ENCODE measurements around the gene OBP2A. TPM values are rescaled to one million over a fixed set of nuclear protein-coding genes. Genes with fewer than 3 reads are reported as not detected.
"Not testable (repeated sequence)": the region's sequence is repeated elsewhere in the genome, so short reads cannot be mapped to it uniquely, and the experiment has no call there.

The OBP2A gene
- total and polyA plus RNA-seq, 2 of the 8 experiments (the other 6 are each of a cell fraction or from before 2014, with no cell fraction given) = not detected

DNA sequence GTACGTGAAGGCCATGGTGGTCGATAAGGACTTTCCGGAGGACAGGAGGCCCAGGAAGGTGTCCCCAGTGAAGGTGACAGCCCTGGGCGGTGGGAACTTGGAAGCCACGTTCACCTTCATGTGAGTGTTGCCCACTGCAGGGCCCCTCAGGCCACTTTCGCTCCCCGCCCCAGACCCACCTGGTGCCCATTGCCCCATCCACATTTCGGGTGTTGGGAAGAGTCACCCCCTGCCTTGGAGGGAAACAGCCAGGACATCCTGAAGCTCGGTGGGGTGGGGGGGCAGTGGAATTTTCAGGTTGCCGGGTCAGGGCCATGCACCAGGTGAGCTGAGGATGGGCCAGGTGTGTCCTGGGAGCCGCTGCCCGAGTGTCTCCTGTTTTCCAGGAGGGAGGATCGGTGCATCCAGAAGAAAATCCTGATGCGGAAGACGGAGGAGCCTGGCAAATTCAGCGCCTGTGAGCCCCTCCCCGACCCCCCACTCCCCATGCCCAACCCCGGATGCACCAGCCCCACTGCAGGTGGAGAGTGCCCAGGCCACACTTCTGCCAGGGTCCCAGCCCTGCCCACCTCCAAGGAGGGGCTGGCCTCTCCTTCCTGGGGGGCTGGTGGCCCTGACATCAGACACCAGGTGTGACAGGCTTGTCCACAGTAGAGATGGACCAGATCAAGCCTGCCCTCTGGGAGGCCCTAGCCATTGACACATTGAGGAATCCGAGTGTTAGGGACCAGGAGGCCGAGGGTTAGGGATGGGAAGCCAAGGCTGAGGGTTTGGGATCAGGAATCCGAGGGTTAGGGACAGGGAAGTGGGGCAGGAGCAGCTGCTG is 1.1 kb downstream of the OBP2A start:
- H3K9me3 ChIP-seq (ENCODE audit: insufficient read depth in 2 of 2, low read depth in 1 of 2, low read length in 1 of 2); H2AFZ ChIP-seq (ENCODE audit: low read length); H4K91ac ChIP-seq (replicated peaks; ENCODE audit: insufficient read length, low read length); H3K14ac ChIP-seq (ENCODE audit: insufficient read length); H3K18ac ChIP-seq (ENCODE audit: extremely low read depth, low read length); H2BK20ac ChIP-seq (ENCODE audit: low read length); CTCF ChIA-PET (ENCODE audit: partially characterized antibody); H4K20me1 ChIP-seq (replicated peaks in 1 of 2; ENCODE audit: control insufficient read depth in 1 of 2, insufficient read depth in 2 of 2, low read length in 2 of 2); H3K4me3 ChIP-seq (ENCODE audit: extremely low read depth in 1 of 4, insufficient read depth in 2 of 4, low read depth in 3 of 4, low read length in 4 of 4); H3K36me3 ChIP-seq (ENCODE audit: control insufficient read depth in 2 of 4, insufficient read depth in 4 of 4, low read length in 3 of 4); H3K79me1 ChIP-seq (ENCODE audit: low read depth, low read length); H2BK12ac ChIP-seq (ENCODE audit: low read depth, low read length); H3K4me2 ChIP-seq (ENCODE audit: insufficient read depth in 1 of 2, low read depth in 2 of 2, low read length in 2 of 2); FAIRE-seq; H3K23ac ChIP-seq (ENCODE audit: insufficient read length); H3K27ac ChIP-seq (ENCODE audit: low read depth, low read length); POLR2A ChIA-PET (ENCODE audit: partially characterized antibody); H3K4ac ChIP-seq (replicated peaks; ENCODE audit: insufficient read length, low read depth, low read length); H4K8ac ChIP-seq (ENCODE audit: extremely low read depth, insufficient read depth, low read length); H2AK5ac ChIP-seq (ENCODE audit: low read depth, low read length); H2BK5ac ChIP-seq (ENCODE audit: low read depth, low read length); H3K23me2 ChIP-seq (ENCODE audit: low read depth, low read length); H3K9ac ChIP-seq (replicated peaks in 1 of 4; ENCODE audit: extremely low read depth in 1 of 4, low read depth in 3 of 4, low read length in 3 of 4); DNase-seq (ENCODE audit: low read depth in 1 of 2, low spot score in 2 of 2); H3K27me3 ChIP-seq (replicated peaks in 1 of 4; ENCODE audit: control insufficient read depth in 3 of 4, extremely low read depth in 1 of 4, insufficient read depth in 3 of 4, low read length in 3 of 4); H4K5ac ChIP-seq (ENCODE audit: insufficient read length, low read depth, low read length); H3K56ac ChIP-seq (replicated peaks; ENCODE audit: insufficient read length, low read depth, low read length); H2BK120ac ChIP-seq (replicated peaks; ENCODE audit: low read depth, low read length); H3K4me1 ChIP-seq (replicated peaks in 1 of 4; ENCODE audit: control insufficient read depth in 3 of 4, insufficient read depth in 4 of 4, low read length in 3 of 4); H3K79me2 ChIP-seq (ENCODE audit: control insufficient read depth in 1 of 2, insufficient read depth in 2 of 2, low read length in 2 of 2); H2BK15ac ChIP-seq (ENCODE audit: low read length): not testable (repeated sequence)
- WGBS, 2 experiments (ENCODE audit: extremely low coverage in 1 of 2, insufficient coverage in 1 of 2, insufficient read length in 1 of 2, insufficient replicate concordance in 2 of 2, low coverage in 1 of 2, low lambda C conversion rate in 2 of 2, missing lambda C conversion rate in 1 of 2) = 91% methylated on average over 8 of the region's 21 CpGs; no CpG with 5 or more reads in 1 of the 2 experiments

All from H1 (cell line).